Left ventricle myocardium inferior (tissue), 1 donor: ENCODE data around the gene F2RL3. TPM values are rescaled to one million over a fixed set of nuclear protein-coding genes. Genes with fewer than 3 reads are reported as not detected.

Experiments used
- DNase-seq: peaks from one replicate; pipeline ENCODE4 v3.0.0-alpha.2; 2020
- H3K27ac ChIP-seq: fragments of 200-600 bp; replicated peaks from 2 replicates; pipeline ENCODE4 v1.8.0; 2021
- H3K27me3 ChIP-seq: fragments of 200-600 bp; 2 replicates; pipeline ENCODE4 v1.8.0; 2021; ENCODE audit warnings: low read depth
- H3K36me3 ChIP-seq: fragments of 200-600 bp; 2 replicates; pipeline ENCODE4 v1.8.0; 2021
- H3K4me1 ChIP-seq: fragments of 200-600 bp; 2 replicates; pipeline ENCODE4 v1.8.0; 2021
- H3K4me3 ChIP-seq: fragments of 200-600 bp; 2 replicates; pipeline ENCODE4 v1.8.0; 2021; ENCODE audit warnings: mild to moderate bottlenecking, moderate library complexity
- H3K9me3 ChIP-seq: fragments of 200-600 bp; replicated peaks from 2 replicates; pipeline ENCODE4 v1.8.0; 2021
- intact Hi-C: fragments of 100-400 bp; cut with micrococcal nuclease; formaldehyde crosslinking; loops from one replicate; pipeline ENCODE4 v1.11.0; 2022
- total RNA-seq: library from RNA; stranded (reverse); fragmentation: NEBNext Ultra II Directional; extraction: Animal tissue kit (Norgen Biotek cat#: 25700); gene quantifications from one replicate; pipeline ENCODE4 v1.2.1, GENCODE V29; 2021
- TF ChIP-seq, protein P1 (sequence below): fragments of 200-600 bp; IDR thresholded peaks from 2 replicates; pipeline ENCODE4 v1.8.0; 2021; ENCODE audit warnings: antibody characterized with exemption, mild to moderate bottlenecking, borderline replicate concordance
- donor health status: DM: no; HTN: yes; CAD: no; lungs with severe emphysema.

Gene F2RL3
- total RNA-seq, 1 donor from 2014 or later: 1.1 TPM

DNA sequence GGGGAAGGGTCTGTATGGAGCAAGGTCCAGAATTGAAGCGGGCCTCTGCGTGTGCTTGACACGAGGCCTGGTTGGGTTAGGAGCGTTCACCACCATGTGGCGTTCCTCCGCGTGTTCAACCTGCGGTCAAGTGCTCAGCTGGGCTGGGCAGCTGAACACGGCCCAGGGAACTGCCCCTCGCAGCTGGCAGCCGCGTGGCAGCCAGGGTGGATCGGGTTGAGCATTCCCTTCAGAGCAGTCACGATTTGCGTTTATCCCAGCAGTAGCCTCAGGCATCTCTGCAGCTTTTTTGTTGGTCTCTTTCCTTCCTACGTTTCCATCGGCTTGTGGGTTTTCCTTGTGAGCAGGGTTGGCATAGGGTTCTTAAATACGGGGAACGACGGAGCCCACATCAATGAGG is 28.7 kb upstream of the F2RL3 start:
- H3K4me1 ChIP-seq: no peaks in the 10 kb centered on the region
- no peaks in the 10 kb centered on the region for H3K9me3 ChIP-seq
- H3K4me3 ChIP-seq: no peak overlapping the region
- TF ChIP-seq, protein P1, sequence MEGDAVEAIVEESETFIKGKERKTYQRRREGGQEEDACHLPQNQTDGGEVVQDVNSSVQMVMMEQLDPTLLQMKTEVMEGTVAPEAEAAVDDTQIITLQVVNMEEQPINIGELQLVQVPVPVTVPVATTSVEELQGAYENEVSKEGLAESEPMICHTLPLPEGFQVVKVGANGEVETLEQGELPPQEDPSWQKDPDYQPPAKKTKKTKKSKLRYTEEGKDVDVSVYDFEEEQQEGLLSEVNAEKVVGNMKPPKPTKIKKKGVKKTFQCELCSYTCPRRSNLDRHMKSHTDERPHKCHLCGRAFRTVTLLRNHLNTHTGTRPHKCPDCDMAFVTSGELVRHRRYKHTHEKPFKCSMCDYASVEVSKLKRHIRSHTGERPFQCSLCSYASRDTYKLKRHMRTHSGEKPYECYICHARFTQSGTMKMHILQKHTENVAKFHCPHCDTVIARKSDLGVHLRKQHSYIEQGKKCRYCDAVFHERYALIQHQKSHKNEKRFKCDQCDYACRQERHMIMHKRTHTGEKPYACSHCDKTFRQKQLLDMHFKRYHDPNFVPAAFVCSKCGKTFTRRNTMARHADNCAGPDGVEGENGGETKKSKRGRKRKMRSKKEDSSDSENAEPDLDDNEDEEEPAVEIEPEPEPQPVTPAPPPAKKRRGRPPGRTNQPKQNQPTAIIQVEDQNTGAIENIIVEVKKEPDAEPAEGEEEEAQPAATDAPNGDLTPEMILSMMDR: no peak
- DNase-seq: no peak
- no peaks in the 10 kb centered on the region for H3K27me3 ChIP-seq
- intact Hi-C loops: no loop called here
- peaks cover 64% of the 10 kb centered on the region for H3K36me3 ChIP-seq
- H3K27ac ChIP-seq: no peak overlapping the region

DNA sequence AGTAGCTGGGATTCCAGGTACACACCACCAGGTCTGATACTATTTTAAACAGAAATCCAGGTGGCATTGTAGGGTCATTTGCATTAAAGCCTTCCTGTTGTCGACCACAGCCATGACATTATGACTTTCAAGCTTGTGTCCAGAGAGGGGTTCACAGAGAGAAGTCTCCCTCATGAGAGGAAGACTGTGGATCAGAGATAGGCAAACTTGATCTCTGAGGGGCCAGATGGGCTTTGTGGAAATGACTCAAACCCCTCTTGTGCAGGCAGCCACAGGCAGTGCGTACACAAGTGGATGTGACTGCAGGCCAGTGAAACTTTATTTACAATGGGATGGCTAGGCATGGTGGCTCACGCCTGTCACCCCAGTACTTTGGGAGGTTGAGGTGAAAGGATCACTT is 27.8 kb upstream of the F2RL3 start:
- no peaks in the 10 kb centered on the region for H3K4me1 ChIP-seq
- H3K4me3 ChIP-seq: no peak overlapping the region
- DNase-seq: no peak
- no peaks in the 10 kb centered on the region for H3K9me3 ChIP-seq
- intact Hi-C loops: no loop called here
- H3K27ac ChIP-seq: no peak overlapping the region
- no peaks in the 10 kb centered on the region for H3K27me3 ChIP-seq
- TF ChIP-seq, protein P1: no peak
- peaks cover 66% of the 10 kb centered on the region for H3K36me3 ChIP-seq

DNA sequence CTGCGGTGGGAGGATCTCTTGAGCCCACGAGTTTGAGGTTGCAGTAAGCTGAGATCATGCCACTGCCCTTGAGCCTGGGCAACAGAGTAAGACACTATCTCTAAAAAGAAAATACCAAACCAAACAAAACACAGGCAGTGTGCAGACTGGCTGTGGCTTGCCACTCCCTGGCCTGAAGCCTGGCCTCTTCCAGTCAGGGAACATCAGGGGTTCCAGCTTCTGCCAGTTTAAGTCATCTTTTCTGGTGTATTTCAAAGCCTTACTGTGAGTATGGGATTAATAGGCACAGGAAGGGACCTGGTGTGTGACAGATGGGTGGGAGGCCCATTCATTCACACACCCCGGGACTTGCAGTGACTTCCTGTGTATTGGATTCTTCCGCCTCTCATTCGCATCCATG is 27.0 kb upstream of the F2RL3 start:
- intact Hi-C loops: no loop called here
- no peak for DNase-seq
- Histone ChIP-seq H3K27me3 (no peaks in the 10 kb centered on the region), H3K4me1 (no peaks in the 10 kb centered on the region), H3K27ac (no peak overlapping the region), H3K36me3 (peaks cover 66% of the 10 kb centered on the region), H3K4me3 (no peak overlapping the region), H3K9me3 (no peaks in the 10 kb centered on the region)
- TF ChIP-seq, protein P1: no peak

DNA sequence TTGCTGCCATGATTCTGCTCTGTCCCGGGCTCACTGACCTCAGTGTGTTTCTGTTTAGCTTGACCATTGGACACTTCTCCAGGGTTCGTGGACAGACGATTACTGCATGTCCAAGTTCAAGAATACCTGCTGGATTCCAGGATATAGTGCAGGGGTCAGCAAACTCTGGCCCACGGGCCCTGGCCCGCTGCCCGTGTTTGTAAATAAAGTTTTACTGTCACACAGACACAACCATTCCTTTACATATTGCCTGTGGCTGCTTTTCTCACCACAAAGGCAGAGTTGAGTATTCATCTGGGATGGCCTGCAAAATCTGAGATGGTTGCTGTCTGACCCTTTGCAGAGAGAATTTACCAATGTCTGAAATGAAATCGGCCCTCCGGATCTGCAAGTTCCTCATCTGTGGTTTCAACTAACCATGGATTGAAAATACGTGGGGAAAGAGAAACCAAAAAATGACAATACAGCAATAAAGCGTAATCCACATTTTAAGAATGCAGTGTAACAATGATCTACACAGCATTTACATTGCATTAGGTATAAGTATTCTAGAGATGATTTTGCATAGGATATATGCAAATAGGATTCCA is 25.9 kb upstream of the F2RL3 start:
- no peaks in the 10 kb centered on the region for H3K4me1 ChIP-seq
- H3K9me3 ChIP-seq: no peaks in the 10 kb centered on the region
- DNase-seq: no peak
- TF ChIP-seq, protein P1: no peak
- intact Hi-C loops: no loop called here
- H3K27me3 ChIP-seq: no peaks in the 10 kb centered on the region
- H3K4me3 ChIP-seq: no peak overlapping the region
- H3K27ac ChIP-seq: no peak overlapping the region
- peaks cover 71% of the 10 kb centered on the region for H3K36me3 ChIP-seq

DNA sequence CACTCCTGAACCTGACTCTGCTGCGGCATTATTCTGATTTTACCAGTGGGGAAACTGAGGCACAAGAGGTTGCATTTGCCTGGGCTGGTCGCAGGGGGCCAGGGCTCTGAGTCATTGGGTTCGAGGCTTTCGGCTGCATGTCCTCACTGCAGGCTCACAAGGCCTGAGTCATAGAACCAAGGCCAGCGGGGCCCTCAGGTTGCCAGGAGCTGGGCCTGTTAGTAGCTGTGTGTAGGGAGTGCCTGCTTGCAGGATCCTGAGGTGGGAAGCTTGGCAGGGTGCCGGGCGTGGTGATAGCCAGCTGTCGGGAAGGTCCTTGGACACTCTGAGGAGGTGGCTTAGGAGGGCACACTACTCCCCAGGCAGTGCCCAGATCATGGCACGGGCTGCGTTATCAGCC is 21.6 kb upstream of the F2RL3 start:
- no peak for DNase-seq
- intact Hi-C loops: no loop called here
- H3K4me1 ChIP-seq: peaks cover 9% of the 10 kb centered on the region

More for the DNA sequence above, 21.6 kb upstream of the F2RL3 start:
- TF ChIP-seq, protein P1: no peak
- no peaks in the 10 kb centered on the region for H3K27me3 ChIP-seq
- H3K4me3 ChIP-seq: no peak overlapping the region
- no peak overlapping the region for H3K27ac ChIP-seq
- H3K9me3 ChIP-seq: no peaks in the 10 kb centered on the region
- H3K36me3 ChIP-seq: peaks cover 97% of the 10 kb centered on the region
